ENCODE measurements around the gene SDK1.
"Not testable (repeated sequence)": the region's sequence is repeated elsewhere in the genome, so short reads cannot be mapped to it uniquely, and the experiment has no call there.

SDK1 gene

GRCh38 chr7:3578399-3578798, 277.3 kb downstream of the SDK1 start:
- DNase-seq = no peak

GRCh38 chr7:3579638-3580219, 278.7 kb downstream of the SDK1 start:
- DNase-seq = no peak

GRCh38 chr7:3582145-3582544, 281.1 kb downstream of the SDK1 start:
- DNase-seq = not testable (repeated sequence)

- DNase-seq = no peak
Measured at GRCh38 chr7:3585826-3586225, 284.8 kb downstream of the SDK1 start.

GRCh38 chr7:3588341-3588740, 287.3 kb downstream of the SDK1 start:
- no peak for DNase-seq

GRCh38 chr7:3589752-3590151, 288.7 kb downstream of the SDK1 start:
- no peak for DNase-seq

GRCh38 chr7:3591219-3591618, 290.2 kb downstream of the SDK1 start:
- DNase-seq = no peak

GRCh38 chr7:3591944-3592343, 290.9 kb downstream of the SDK1 start:
- no peak for DNase-seq

GRCh38 chr7:3592401-3593134, 291.5 kb downstream of the SDK1 start:
- DNase-seq = no peak

- DNase-seq = no peak
Measured at GRCh38 chr7:3594901-3595300, 293.8 kb downstream of the SDK1 start.

GRCh38 chr7:3598854-3599253, 297.8 kb downstream of the SDK1 start:
- DNase-seq = no peak

- DNase-seq = no peak
Measured at GRCh38 chr7:3605222-3605621, 304.2 kb downstream of the SDK1 start.

- no peak for DNase-seq
Measured at GRCh38 chr7:3606436-3606835, 305.4 kb downstream of the SDK1 start.

- DNase-seq = no peak
Measured at GRCh38 chr7:3607847-3608246, 306.8 kb downstream of the SDK1 start.

- no peak for DNase-seq
Measured at GRCh38 chr7:3616306-3616705, 315.3 kb downstream of the SDK1 start.

GRCh38 chr7:3630081-3630480, 329.0 kb downstream of the SDK1 start:
- DNase-seq = no peak

GRCh38 chr7:3634396-3634795, 333.3 kb downstream of the SDK1 start:
- DNase-seq = no peak

GRCh38 chr7:3636131-3636860, 335.2 kb downstream of the SDK1 start:
- no peak for DNase-seq

- no peak for DNase-seq
Measured at GRCh38 chr7:3639253-3639652, 338.2 kb downstream of the SDK1 start.

GRCh38 chr7:3641582-3641981, 340.5 kb downstream of the SDK1 start:
- DNase-seq = no peak

- DNase-seq = no peak
Measured at GRCh38 chr7:3643091-3643490, 342.0 kb downstream of the SDK1 start.

- no peak for DNase-seq
Measured at GRCh38 chr7:3648276-3648675, 347.2 kb downstream of the SDK1 start.

GRCh38 chr7:3649250-3649649, 348.2 kb downstream of the SDK1 start:
- DNase-seq = no peak

Data from hypothalamus (tissue), 51 donors.